ENCODE measurements around the gene GNG2.

DNA sequence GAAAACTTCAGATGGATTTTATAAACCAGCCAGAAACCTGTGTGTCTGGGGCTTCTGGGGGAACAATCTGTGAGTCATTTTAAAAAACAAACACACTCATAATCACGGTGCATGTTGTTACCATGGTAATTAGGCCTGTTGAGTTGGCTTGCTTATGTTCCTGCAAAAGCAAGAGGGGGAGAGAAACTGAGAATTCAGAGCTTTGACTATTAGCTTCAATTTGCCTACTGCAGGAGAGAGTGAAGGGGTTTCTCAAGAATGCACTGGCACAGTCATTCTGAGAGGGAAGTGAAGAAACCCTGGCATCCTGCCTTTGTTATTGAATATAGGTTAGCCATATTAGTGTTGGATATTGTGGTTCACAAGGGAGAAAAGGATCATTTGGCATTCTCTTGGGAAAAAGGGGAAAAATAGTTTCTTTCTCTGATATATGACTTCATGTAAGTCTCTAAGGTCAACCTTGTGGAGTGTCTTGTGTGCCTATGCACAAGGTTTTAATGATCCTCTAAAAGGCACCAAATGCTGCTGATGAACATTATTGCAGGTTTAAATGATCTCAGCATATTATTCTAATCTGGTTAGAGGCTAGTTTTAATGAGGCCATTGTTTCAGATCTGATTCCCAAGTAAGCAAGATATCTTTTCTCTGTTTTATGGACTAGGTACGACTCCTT, 12.9 kb downstream of the GNG2 start:
- TF ChIP-seq, protein P1, sequence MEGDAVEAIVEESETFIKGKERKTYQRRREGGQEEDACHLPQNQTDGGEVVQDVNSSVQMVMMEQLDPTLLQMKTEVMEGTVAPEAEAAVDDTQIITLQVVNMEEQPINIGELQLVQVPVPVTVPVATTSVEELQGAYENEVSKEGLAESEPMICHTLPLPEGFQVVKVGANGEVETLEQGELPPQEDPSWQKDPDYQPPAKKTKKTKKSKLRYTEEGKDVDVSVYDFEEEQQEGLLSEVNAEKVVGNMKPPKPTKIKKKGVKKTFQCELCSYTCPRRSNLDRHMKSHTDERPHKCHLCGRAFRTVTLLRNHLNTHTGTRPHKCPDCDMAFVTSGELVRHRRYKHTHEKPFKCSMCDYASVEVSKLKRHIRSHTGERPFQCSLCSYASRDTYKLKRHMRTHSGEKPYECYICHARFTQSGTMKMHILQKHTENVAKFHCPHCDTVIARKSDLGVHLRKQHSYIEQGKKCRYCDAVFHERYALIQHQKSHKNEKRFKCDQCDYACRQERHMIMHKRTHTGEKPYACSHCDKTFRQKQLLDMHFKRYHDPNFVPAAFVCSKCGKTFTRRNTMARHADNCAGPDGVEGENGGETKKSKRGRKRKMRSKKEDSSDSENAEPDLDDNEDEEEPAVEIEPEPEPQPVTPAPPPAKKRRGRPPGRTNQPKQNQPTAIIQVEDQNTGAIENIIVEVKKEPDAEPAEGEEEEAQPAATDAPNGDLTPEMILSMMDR (IDR thresholded peaks at IDR 0.05), result no peak
- no peak for TF ChIP-seq POLR2A (IDR thresholded peaks at IDR 0.05)

All from body of pancreas (tissue), 4 donors.